ENCODE results near the gene TEAD1. TPM values are rescaled to one million over a fixed set of nuclear protein-coding genes. Genes with fewer than 3 reads are reported as not detected.
A peak's percentile ranks its signal among the peaks of the same experiment; 100 is the strongest.

TEAD1 gene
- total RNA-seq = 100 to 1,000 TPM in 2 of 6 donors, 10 to 100 TPM in 4; 53.5 to 141 (median 80.2) TPM

GRCh38 chr11:12673924-12674570 lies at the start of gene TEAD1:
TSS of gene TEAD1 (plus strand) at chr11:12674421.
- H3K9me3 ChIP-seq = no peaks in the 10 kb centered on the region
- peak within 1 kb of the TSS; percentile 74 to 85 (median 80) for H3K4me3 ChIP-seq
- ATAC-seq (ENCODE audit: low FRiP score in 2 of 2) (peak; percentile 95 to 98), DNase-seq (peak; percentile 93 to 99)
- H3K27ac ChIP-seq = peak within 1 kb of the TSS; percentile 92 to 98 (median 96)
- H3K27me3 ChIP-seq = no peaks in the 10 kb centered on the region
- TF ChIP-seq EP300 (IDR thresholded peaks at IDR 0.05) (peak in 2 of 4 donors; percentile 27 to 83), POLR2A (IDR thresholded peaks at IDR 0.05) (peak in 2 of 4 donors; percentile 14 to 76), CTCF (IDR thresholded peaks at IDR 0.05) (peak in 3 of 6 experiments; percentile 18 to 39 (median 27)), POLR2AphosphoS5 (IDR thresholded peaks at IDR 0.05) (peak; percentile 46 to 81)
- peaks cover 9 to 35% (median 18%) of the 10 kb centered on the region in 4 donors for H3K4me1 ChIP-seq
- no peaks in the 10 kb centered on the region for H3K36me3 ChIP-seq
- 0 to 1% methylated on average over 18 to 35 of the region's 95 CpGs for WGBS, 2 donors

DNA sequence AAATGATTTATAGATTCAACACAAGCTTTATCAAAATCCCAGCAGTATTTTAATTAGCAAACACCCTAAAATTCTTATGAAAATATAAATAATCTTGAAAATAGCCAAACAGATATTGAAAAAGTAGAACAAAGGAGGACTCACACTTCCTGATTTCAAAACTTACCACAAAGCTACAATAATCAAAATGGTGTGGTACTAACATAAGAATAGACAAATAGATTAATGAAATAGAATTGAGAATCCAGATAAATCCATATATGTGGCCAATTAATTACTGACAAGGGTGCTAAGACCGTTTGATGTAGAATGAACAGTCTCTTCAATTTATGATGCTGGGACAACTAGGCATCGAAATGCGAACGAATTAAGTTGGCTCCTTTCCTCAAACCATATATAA lies 49.6 kb upstream of the TEAD1 start:
- Histone ChIP-seq H3K36me3 (no peaks in the 10 kb centered on the region), H3K9me3 (peaks cover 0 to 15% (median 10%) of the 10 kb centered on the region in 4 donors), H3K4me1 (no peaks in the 10 kb centered on the region), H3K27ac (no peak overlapping the region), H3K4me3 (no peak overlapping the region), H3K27me3 (no peaks in the 10 kb centered on the region)
- TF ChIP-seq POLR2AphosphoS5 (IDR thresholded peaks at IDR 0.05) (no peak), EP300 (IDR thresholded peaks at IDR 0.05) (no peak)
- ATAC-seq (ENCODE audit: low FRiP score in 2 of 2) (no peak), DNase-seq (no peak)
- WGBS, 2 donors = 94% methylated on average over 4 of the region's 4 CpGs

DNA sequence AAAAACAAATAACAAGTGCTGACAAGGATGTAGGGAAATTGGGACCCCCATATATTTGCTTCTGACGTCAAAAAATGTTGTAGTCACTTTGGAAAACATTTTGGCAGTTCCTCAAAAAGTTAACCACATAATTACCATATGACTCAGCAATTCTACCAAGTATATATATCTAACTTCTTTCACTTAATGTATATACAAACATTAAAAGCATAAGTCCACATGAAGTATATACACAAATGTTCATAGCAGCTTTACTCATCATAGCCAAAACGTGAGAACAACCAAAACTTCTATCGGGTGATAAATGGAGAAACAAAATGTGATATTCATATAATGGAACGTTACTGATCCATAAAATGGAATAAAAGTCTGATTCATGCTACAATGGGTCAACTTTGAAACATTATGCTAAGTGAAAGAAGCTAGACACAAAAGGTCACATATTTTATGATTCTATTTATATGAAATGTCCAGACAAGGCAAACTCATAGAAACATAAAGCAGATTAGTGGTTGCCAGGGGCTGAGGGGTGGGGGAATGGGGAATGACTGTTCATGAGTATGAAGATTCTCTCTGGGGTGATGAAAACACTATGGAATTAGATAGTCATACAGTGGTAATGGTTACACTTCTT lies 48.7 kb upstream of the TEAD1 start:
- no peak for ATAC-seq (ENCODE audit: low FRiP score in 2 of 2)
- DNase-seq = no peak
- no peak overlapping the region for H3K4me3 ChIP-seq
- peaks cover 0 to 15% (median 10%) of the 10 kb centered on the region in 4 donors for H3K9me3 ChIP-seq
- no peaks in the 10 kb centered on the region for H3K4me1 ChIP-seq
- no peaks in the 10 kb centered on the region for H3K36me3 ChIP-seq
- no peaks in the 10 kb centered on the region for H3K27me3 ChIP-seq
- no peak overlapping the region for H3K27ac ChIP-seq
- TF ChIP-seq POLR2A (IDR thresholded peaks at IDR 0.05) (no peak), CTCF (IDR thresholded peaks at IDR 0.05) (no peak), POLR2AphosphoS5 (IDR thresholded peaks at IDR 0.05) (no peak), EP300 (IDR thresholded peaks at IDR 0.05) (no peak)
- 56 to 61% methylated on average over 4 of the region's 4 CpGs for WGBS, 2 donors

DNA sequence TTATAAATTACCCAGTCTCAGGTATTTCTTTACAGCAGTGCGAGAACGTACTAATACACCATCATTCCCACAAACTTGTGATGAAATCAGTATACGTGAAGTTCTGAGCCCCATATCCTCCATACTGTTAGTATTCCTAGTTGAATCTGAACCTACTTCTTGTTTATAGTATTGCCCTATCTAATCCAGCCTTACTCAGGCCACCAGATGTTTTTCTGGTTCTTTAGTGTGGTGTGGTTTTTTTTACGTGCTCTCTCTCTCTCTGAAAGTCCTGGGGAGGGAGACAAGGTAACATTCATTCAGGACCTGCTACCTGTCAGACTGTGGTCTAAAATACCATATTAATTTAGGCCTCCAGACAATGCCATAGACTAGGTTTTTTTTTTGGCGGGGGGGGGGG lies 47.6 kb upstream of the TEAD1 start:
- Histone ChIP-seq H3K4me3 (no peak overlapping the region), H3K27ac (no peak overlapping the region), H3K27me3 (no peaks in the 10 kb centered on the region), H3K9me3 (peaks cover 0 to 15% (median 10%) of the 10 kb centered on the region in 4 donors), H3K36me3 (no peaks in the 10 kb centered on the region), H3K4me1 (no peaks in the 10 kb centered on the region)
- no peak for ATAC-seq (ENCODE audit: low FRiP score in 2 of 2)
- no peak for DNase-seq
- WGBS, 2 donors = 91 to 92% methylated on average over 4 to 5 of the region's 5 CpGs
- TF ChIP-seq EP300 (IDR thresholded peaks at IDR 0.05) (no peak), POLR2A (IDR thresholded peaks at IDR 0.05) (no peak), POLR2AphosphoS5 (IDR thresholded peaks at IDR 0.05) (no peak), CTCF (IDR thresholded peaks at IDR 0.05) (no peak)

- TF ChIP-seq POLR2AphosphoS5 (IDR thresholded peaks at IDR 0.05) = no peak
- no peak for TF ChIP-seq CTCF (IDR thresholded peaks at IDR 0.05)
- no peak for TF ChIP-seq EP300 (IDR thresholded peaks at IDR 0.05)
- no peak for TF ChIP-seq POLR2A (IDR thresholded peaks at IDR 0.05)
- Histone ChIP-seq H3K36me3 (no peaks in the 10 kb centered on the region), H3K4me1 (no peaks in the 10 kb centered on the region), H3K27me3 (no peaks in the 10 kb centered on the region), H3K27ac (no peak overlapping the region), H3K9me3 (peaks cover 0 to 14% (median 9%) of the 10 kb centered on the region in 4 donors), H3K4me3 (no peak overlapping the region)
- DNase-seq (no peak), ATAC-seq (ENCODE audit: low FRiP score in 2 of 2) (no peak)
- 80 to 83% methylated on average over 4 of the region's 4 CpGs for WGBS, 2 donors
Observed at GRCh38 chr11:12628314-12628713, 45.9 kb upstream of the TEAD1 start.
